ENCODE data around the gene WDR20. TPM values are rescaled to one million over a fixed set of nuclear protein-coding genes. Genes with fewer than 3 reads are reported as not detected.

The WDR20 gene
- total and polyA plus RNA-seq, 2 of the 4 experiments (the other 2 are of a cell fraction) = 20.3 to 27.4 TPM

- POLR2A ChIA-PET (ENCODE audit: unreplicated experiment) = no interaction called here
- BruUV-seq (replicated peaks) = no TSS peak
- TF ChIP-seq RFX5 (IDR thresholded peaks at IDR 0.05; ENCODE audit: low read depth, low read length) (no peak), SMC3 (IDR thresholded peaks at IDR 0.05; ENCODE audit: low read depth, low read length) (no peak), CEBPB (IDR thresholded peaks at IDR 0.05; ENCODE audit: low read depth, low read length) (no peak), CHD1 (IDR thresholded peaks at IDR 0.05; ENCODE audit: low read depth, low read length) (no peak), MAFK (IDR thresholded peaks at IDR 0.05; ENCODE audit: low read depth, low read length) (no peak), NFE2L2 (IDR thresholded peaks at IDR 0.05; ENCODE audit: low read depth, low read length) (no peak), ELK1 (IDR thresholded peaks at IDR 0.05; ENCODE audit: borderline replicate concordance, low read depth, low read length) (no peak), FOS (IDR thresholded peaks at IDR 0.05; ENCODE audit: low read depth, low read length) (no peak), RAD21 (IDR thresholded peaks at IDR 0.05; ENCODE audit: low read length) (no peak), CTCF (conservative IDR thresholded peaks at IDR 0.05; ENCODE audit: low read depth, low read length) (no peak), MAZ (IDR thresholded peaks at IDR 0.05; ENCODE audit: borderline replicate concordance, low read depth, low read length) (no peak), POLR2A (IDR thresholded peaks at IDR 0.05; ENCODE audit: low read depth, low read length) (no peak)
Observed at GRCh38 chr14:102185360-102185759, 45.7 kb downstream of the WDR20 start.

More at GRCh38 chr14:102185360-102185759, 45.7 kb downstream of the WDR20 start:
- no peak overlapping the region for H2BK20ac ChIP-seq (ENCODE audit: low read depth, low read length)
- no peak overlapping the region for H3K4me3 ChIP-seq (ENCODE audit: insufficient read depth, low read depth, low read length)
- H4K8ac ChIP-seq (ENCODE audit: low read depth in 2 of 2, low read length in 2 of 2) = no peak overlapping the region
- H2AFZ ChIP-seq (replicated peaks; ENCODE audit: low read length, poor library complexity) = no peak overlapping the region
- CTCF ChIA-PET = no interaction called here
- H3K18ac ChIP-seq (ENCODE audit: low read depth, low read length) = no peak overlapping the region
- H3K14ac ChIP-seq (replicated peaks; ENCODE audit: low read depth, low read length) = no peak overlapping the region
- 100% methylated on average over 4 of the region's 8 CpGs; no CpG with 5 or more reads in 1 of the 2 experiments for WGBS, 2 experiments (ENCODE audit: extremely low coverage in 2 of 2, insufficient read length in 1 of 2)
- no peak overlapping the region for H3K56ac ChIP-seq (ENCODE audit: extremely low read depth, insufficient read depth, low read length)
- peaks cover 74% of the 10 kb centered on the region for H4K20me1 ChIP-seq (ENCODE audit: insufficient read depth, low read length)
- no peak overlapping the region for H3K27ac ChIP-seq (ENCODE audit: insufficient read depth, low read length)
- no peaks in the 10 kb centered on the region for H3K36me3 ChIP-seq (ENCODE audit: control insufficient read depth, insufficient read depth, low read length)
- no peak overlapping the region for H2BK120ac ChIP-seq (ENCODE audit: low read depth, low read length)
- no peaks in the 10 kb centered on the region for H3K9me3 ChIP-seq (ENCODE audit: control insufficient read depth, insufficient read depth, low read length)
- in situ Hi-C loops (cut with MboI; ENCODE audit: low sequenced_read_pairs) = no loop called here
- dilution Hi-C loops (cut with HindIII; ENCODE audit: low sequenced_read_pairs, unreplicated experiment) = no loop called here
- no peak overlapping the region for H2AK9ac ChIP-seq (replicated peaks; ENCODE audit: low read depth, low read length, poor library complexity)
- no peak overlapping the region for H3K4me2 ChIP-seq (ENCODE audit: low read depth, low read length)
- no peak for ATAC-seq (ENCODE audit: low read depth)
- H3K23ac ChIP-seq (ENCODE audit: low read depth, low read length) = no peak overlapping the region
- H3K9ac ChIP-seq (ENCODE audit: low read depth, low read length) = no peak overlapping the region
- H2BK5ac ChIP-seq (ENCODE audit: low read depth, low read length, poor library complexity, severe bottlenecking) = no peak overlapping the region
- no peak overlapping the region for H3K4ac ChIP-seq (ENCODE audit: low read depth, low read length)
- H4K5ac ChIP-seq (ENCODE audit: low read depth, low read length) = no peak overlapping the region
- no peak overlapping the region for H2BK15ac ChIP-seq (ENCODE audit: low read depth, low read length)
- peaks cover 11% of the 10 kb centered on the region for H3K4me1 ChIP-seq (ENCODE audit: control insufficient read depth, insufficient read depth, low read length)
- intact Hi-C loops (cut with micrococcal nuclease) = no loop called here
- peaks cover 20% of the 10 kb centered on the region for H3K9me1 ChIP-seq (ENCODE audit: insufficient read depth, low read length)
- H3K27me3 ChIP-seq (ENCODE audit: control insufficient read depth, insufficient read depth, low read length) = no peaks in the 10 kb centered on the region
- DNase-seq = no peak
- no peak overlapping the region for H2AK5ac ChIP-seq (ENCODE audit: low read depth, low read length)
- no peak overlapping the region for H4K91ac ChIP-seq (ENCODE audit: insufficient read depth, low read depth, low read length)
- H3K79me1 ChIP-seq (ENCODE audit: low read depth in 1 of 2, low read length in 2 of 2) = peaks cover 48 to 79% of the 10 kb centered on the region in 2 experiments
